Panc1 (cell line): ENCODE measurements around the gene SLC8B1. TPM values are rescaled to one million over a fixed set of nuclear protein-coding genes. Genes with fewer than 3 reads are reported as not detected.

ENCODE experiments used
- ATAC-seq: fragments of 200-7000 bp; cut with Tn5 transposase; 2 replicates; pipeline ENCODE4 v1.9.1; 2020; ENCODE audit warnings: mild to moderate bottlenecking, moderate library complexity
- BruUV-seq: library from RNA; stranded (reverse); fragments of 400-500 nt; replicated peaks from 2 replicates; lab custom pipeline; 2021; lab: Mats Ljungman, UMichigan
- CTCF ChIA-PET: fragments of 300-600 bp; sonication (Branson Sonifier 250); formaldehyde crosslinking; loops from one replicate; lab custom pipeline; 2022; ENCODE audit warnings: antibody characterized with exemption; lab: Charles Lee
- POLR2A ChIA-PET: fragments of 300-600 bp; sonication (Branson Sonifier 250); formaldehyde crosslinking; loops from one replicate; lab custom pipeline; 2022; ENCODE audit warnings: antibody characterized with exemption; lab: Charles Lee
- DNase-seq: peaks from one replicate; pipeline ENCODE4 v3.0.0-alpha.2; 2010; ENCODE audit warnings: low read depth, low spot score
- H3K27ac ChIP-seq: 2 replicates; pipeline ENCODE4 v1.5.1; 2011; ENCODE audit warnings: mild to moderate bottlenecking, low read length, inconsistent platforms
- H3K27me3 ChIP-seq: fragments of 200-500 bp; sonication (Bioruptor generic); 2 replicates; pipeline ENCODE4 v1.6.0; 2014; ENCODE audit warnings: low read length, inconsistent platforms; ENCODE audit not compliant: control insufficient read depth, insufficient read depth
- H3K36me3 ChIP-seq: fragments of 200-500 bp; sonication (Bioruptor generic); 2 replicates; pipeline ENCODE4 v1.5.1; 2014; ENCODE audit warnings: inconsistent platforms, mild to moderate bottlenecking, low read length, moderate library complexity; ENCODE audit not compliant: control insufficient read depth, insufficient read depth
- H3K4me1 ChIP-seq: 2 replicates; pipeline ENCODE4 v1.5.1; 2011; ENCODE audit warnings: inconsistent platforms, mild to moderate bottlenecking, low read length, moderate library complexity; ENCODE audit not compliant: control insufficient read depth, insufficient read depth
- H3K4me3 ChIP-seq, 2 experiments: 2 replicates each; pipeline ENCODE4 v1.5.1; 2011 to 2012; ENCODE audit warnings: low read depth in 2 of 2, low read length in 2 of 2, mild to moderate bottlenecking in 2 of 2, inconsistent platforms in 1 of 2, moderate library complexity in 1 of 2
- H3K9me3 ChIP-seq: fragments of 200-500 bp; sonication (Bioruptor generic); 2 replicates; pipeline ENCODE4 v1.5.1; 2014; ENCODE audit warnings: low read depth, mild to moderate bottlenecking, inconsistent platforms, low read length, moderate library complexity; ENCODE audit not compliant: control insufficient read depth, insufficient read depth
- POLR2AphosphoS5 ChIP-seq: IDR thresholded peaks from 2 replicates; pipeline ENCODE4 v1.6.1; 2012; ENCODE audit warnings: mild to moderate bottlenecking, low read depth, low read length, moderate library complexity
- SIN3A ChIP-seq: IDR thresholded peaks from 2 replicates; pipeline ENCODE4 v1.6.1; 2012; ENCODE audit warnings: low read depth, mild to moderate bottlenecking, low read length, moderate library complexity, borderline replicate concordance; ENCODE audit not compliant: insufficient read depth
- TCF7L2 ChIP-seq: IDR thresholded peaks from 2 replicates; pipeline ENCODE4 v1.6.1; 2011; ENCODE audit warnings: mild to moderate bottlenecking, low read depth, low read length, inconsistent platforms
- in situ Hi-C: cut with HindIII; loops from 2 replicates; pipeline ENCODE4 v1.10.0; 2016; ENCODE audit warnings: low sequenced_read_pairs, low pct_unique_long_range_greater_than_20kb
- intact Hi-C: fragments of 100-400 bp; cut with micrococcal nuclease; formaldehyde crosslinking; loops from one replicate; pipeline ENCODE4 v1.10.0; 2022; ENCODE audit not compliant: unreplicated experiment
- total RNA-seq: library from RNA; stranded (reverse); gene quantifications from one replicate; pipeline ENCODE4 v1.2.1, GENCODE V29; 2021; ENCODE audit not compliant: unreplicated experiment
- TF ChIP-seq, protein P1 (sequence below), 2 experiments: IDR thresholded peaks; 2 replicates each; pipeline ENCODE4 v1.6.1; 2011 to 2012; ENCODE audit warnings: low read depth in 2 of 2, control low read depth in 1 of 2, low read length in 1 of 2, mild to moderate bottlenecking in 1 of 2, moderate library complexity in 1 of 2; ENCODE audit not compliant: insufficient read depth in 1 of 2
- TF ChIP-seq, protein P2 (sequence below): fragments of 450-650 bp; IDR thresholded peaks from 2 replicates; pipeline ENCODE4 v1.5.1; 2017; ENCODE audit warnings: mild to moderate bottlenecking

SLC8B1 gene
- total RNA-seq, 1 experiment from 2014 or later: 26.7 TPM

DNA sequence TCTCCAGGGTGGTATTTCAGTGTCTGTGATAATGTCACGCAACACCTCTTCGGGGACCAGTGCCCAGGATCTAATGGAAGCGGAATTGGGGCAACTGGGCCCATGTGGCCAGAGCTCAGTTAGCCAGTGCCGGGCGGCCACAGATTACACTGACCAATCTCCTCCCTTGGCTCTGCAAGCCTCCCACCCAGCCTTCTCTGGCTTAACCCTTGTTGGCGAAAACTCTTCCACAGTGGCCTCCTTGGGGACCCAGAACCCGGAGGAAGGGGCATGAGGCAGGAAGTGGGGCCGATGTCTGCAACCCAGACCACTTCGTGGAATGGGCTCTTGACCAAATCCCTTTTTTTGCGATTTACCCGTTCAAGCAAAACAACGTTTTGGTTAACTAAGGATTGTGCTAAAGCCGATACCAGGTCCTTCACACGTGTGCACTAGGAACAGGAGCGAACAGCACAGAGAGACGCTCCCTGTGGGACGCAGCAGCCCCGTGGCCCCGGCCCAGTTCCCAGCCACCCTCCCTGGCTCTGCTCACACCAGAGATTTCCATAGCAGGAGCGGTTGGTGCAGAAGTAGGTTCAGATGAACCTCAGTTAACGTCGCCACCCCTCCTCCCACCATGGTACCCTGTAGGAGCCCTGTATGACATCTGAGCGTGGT, 38.2 kb downstream of the SLC8B1 start:
- TF ChIP-seq, protein P1, sequence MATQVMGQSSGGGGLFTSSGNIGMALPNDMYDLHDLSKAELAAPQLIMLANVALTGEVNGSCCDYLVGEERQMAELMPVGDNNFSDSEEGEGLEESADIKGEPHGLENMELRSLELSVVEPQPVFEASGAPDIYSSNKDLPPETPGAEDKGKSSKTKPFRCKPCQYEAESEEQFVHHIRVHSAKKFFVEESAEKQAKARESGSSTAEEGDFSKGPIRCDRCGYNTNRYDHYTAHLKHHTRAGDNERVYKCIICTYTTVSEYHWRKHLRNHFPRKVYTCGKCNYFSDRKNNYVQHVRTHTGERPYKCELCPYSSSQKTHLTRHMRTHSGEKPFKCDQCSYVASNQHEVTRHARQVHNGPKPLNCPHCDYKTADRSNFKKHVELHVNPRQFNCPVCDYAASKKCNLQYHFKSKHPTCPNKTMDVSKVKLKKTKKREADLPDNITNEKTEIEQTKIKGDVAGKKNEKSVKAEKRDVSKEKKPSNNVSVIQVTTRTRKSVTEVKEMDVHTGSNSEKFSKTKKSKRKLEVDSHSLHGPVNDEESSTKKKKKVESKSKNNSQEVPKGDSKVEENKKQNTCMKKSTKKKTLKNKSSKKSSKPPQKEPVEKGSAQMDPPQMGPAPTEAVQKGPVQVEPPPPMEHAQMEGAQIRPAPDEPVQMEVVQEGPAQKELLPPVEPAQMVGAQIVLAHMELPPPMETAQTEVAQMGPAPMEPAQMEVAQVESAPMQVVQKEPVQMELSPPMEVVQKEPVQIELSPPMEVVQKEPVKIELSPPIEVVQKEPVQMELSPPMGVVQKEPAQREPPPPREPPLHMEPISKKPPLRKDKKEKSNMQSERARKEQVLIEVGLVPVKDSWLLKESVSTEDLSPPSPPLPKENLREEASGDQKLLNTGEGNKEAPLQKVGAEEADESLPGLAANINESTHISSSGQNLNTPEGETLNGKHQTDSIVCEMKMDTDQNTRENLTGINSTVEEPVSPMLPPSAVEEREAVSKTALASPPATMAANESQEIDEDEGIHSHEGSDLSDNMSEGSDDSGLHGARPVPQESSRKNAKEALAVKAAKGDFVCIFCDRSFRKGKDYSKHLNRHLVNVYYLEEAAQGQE (IDR thresholded peaks at IDR 0.05; ENCODE audit: insufficient read depth in 1 of 2, low read depth in 2 of 2, low read length in 1 of 2): no peak
- TF ChIP-seq TCF7L2 (no peak), SIN3A (no peak), POLR2AphosphoS5 (no peak)
- TF ChIP-seq, protein P2, sequence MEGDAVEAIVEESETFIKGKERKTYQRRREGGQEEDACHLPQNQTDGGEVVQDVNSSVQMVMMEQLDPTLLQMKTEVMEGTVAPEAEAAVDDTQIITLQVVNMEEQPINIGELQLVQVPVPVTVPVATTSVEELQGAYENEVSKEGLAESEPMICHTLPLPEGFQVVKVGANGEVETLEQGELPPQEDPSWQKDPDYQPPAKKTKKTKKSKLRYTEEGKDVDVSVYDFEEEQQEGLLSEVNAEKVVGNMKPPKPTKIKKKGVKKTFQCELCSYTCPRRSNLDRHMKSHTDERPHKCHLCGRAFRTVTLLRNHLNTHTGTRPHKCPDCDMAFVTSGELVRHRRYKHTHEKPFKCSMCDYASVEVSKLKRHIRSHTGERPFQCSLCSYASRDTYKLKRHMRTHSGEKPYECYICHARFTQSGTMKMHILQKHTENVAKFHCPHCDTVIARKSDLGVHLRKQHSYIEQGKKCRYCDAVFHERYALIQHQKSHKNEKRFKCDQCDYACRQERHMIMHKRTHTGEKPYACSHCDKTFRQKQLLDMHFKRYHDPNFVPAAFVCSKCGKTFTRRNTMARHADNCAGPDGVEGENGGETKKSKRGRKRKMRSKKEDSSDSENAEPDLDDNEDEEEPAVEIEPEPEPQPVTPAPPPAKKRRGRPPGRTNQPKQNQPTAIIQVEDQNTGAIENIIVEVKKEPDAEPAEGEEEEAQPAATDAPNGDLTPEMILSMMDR: no peak
- DNase-seq (no peak), ATAC-seq (no peak)
- H3K27me3 ChIP-seq: no peaks in the 10 kb centered on the region
- CTCF ChIA-PET: interaction anchor here (1.2 kb wide), 1 partner anchor 129 kb away, joined by 4 read pairs; no protein-coding TSS in a partner anchor
- POLR2A ChIA-PET: interaction anchor here (0.7 kb wide), 1 partner anchor 74 kb away, joined by 7 read pairs; no protein-coding TSS in a partner anchor
- TSS peak; percentile 82 for BruUV-seq
- no peaks in the 10 kb centered on the region for H3K36me3 ChIP-seq
- H3K4me1 ChIP-seq: peaks cover 8% of the 10 kb centered on the region
- no peaks in the 10 kb centered on the region for H3K9me3 ChIP-seq
- intact Hi-C loops (no loop called here), in situ Hi-C loops (no loop called here)
- H3K27ac ChIP-seq: no peak overlapping the region
- H3K4me3 ChIP-seq: no peak overlapping the region

DNA sequence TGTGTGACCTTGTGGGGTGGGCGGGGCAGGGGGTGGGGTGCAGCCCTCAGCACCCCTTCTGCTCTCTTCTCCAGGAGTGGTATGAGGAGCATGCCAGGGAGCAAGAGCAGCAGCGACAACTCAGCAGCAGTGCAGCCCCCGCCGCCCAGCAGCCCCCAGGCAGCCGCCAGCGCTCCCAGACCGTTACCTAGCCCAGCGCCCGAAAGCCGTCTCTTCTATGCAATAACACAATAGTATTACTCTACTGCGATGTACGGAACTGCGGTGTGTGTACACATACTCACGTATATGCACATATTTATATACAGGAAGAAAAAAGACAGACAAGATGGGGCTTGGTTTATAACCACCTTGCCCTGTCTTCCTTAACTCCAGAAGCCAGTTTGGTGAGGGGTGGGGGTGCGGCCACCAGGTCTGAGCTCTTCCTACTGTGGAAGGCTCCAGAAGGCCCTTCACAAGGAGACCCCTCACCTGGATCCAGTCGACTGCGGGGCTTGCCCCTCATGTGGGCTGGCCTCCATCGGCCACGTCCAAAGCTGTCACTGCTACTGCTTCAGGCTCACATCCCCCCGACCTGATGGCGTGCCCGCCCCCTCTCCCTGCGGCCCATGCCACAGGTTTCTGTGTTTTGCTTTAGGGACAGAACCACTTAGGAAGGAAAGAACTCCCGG, 38.9 kb downstream of the SLC8B1 start:
- Histone ChIP-seq H3K27ac (no peak overlapping the region), H3K36me3 (no peaks in the 10 kb centered on the region), H3K9me3 (no peaks in the 10 kb centered on the region), H3K4me3 (no peak overlapping the region), H3K27me3 (no peaks in the 10 kb centered on the region), H3K4me1 (peaks cover 8% of the 10 kb centered on the region)
- BruUV-seq: no TSS peak
- DNase-seq (no peak), ATAC-seq (no peak)
- TF ChIP-seq, protein P1 (IDR thresholded peaks at IDR 0.05; ENCODE audit: insufficient read depth in 1 of 2, low read depth in 2 of 2, low read length in 1 of 2): no peak
- TF ChIP-seq, protein P2: no peak
- no peak for TF ChIP-seq TCF7L2
- TF ChIP-seq SIN3A: no peak
- TF ChIP-seq POLR2AphosphoS5: no peak
- POLR2A ChIA-PET: interaction anchor here (0.7 kb wide), 1 partner anchor 73 kb away, joined by 7 read pairs; no protein-coding TSS in a partner anchor
- CTCF ChIA-PET: no interaction called here
- in situ Hi-C loops (no loop called here), intact Hi-C loops (no loop called here)
